PFSK-1 (cell line): Measurements from ENCODE around the gene SH3TC1.

Source experiments
- POLR2AphosphoS5 ChIP-seq: IDR thresholded peaks from 2 replicates; pipeline ENCODE4 v1.6.1; 2012; ENCODE audit warnings: low read depth, mild to moderate bottlenecking, control low read depth, low read length, moderate library complexity
- REST ChIP-seq, 2 experiments: IDR thresholded peaks; 2 replicates each; pipeline versions ENCODE4 v1.6.1 to v1.8.0; 2011 to 2012; ENCODE audit warnings: low read depth in 2 of 2, low read length in 2 of 2, control low read depth in 1 of 2, inconsistent platforms in 1 of 2, mild to moderate bottlenecking in 1 of 2, moderate library complexity in 1 of 2; ENCODE audit not compliant: insufficient read depth in 1 of 2
- SIN3A ChIP-seq: IDR thresholded peaks from 2 replicates; pipeline ENCODE4 v1.6.1; 2012; ENCODE audit warnings: mild to moderate bottlenecking, low read length, moderate library complexity, borderline replicate concordance; ENCODE audit not compliant: insufficient read depth
- TAF1 ChIP-seq: IDR thresholded peaks from 2 replicates; pipeline ENCODE4 v1.6.1; 2012; ENCODE audit warnings: low read length, control low read depth, borderline replicate concordance; ENCODE audit not compliant: insufficient read depth

DNA sequence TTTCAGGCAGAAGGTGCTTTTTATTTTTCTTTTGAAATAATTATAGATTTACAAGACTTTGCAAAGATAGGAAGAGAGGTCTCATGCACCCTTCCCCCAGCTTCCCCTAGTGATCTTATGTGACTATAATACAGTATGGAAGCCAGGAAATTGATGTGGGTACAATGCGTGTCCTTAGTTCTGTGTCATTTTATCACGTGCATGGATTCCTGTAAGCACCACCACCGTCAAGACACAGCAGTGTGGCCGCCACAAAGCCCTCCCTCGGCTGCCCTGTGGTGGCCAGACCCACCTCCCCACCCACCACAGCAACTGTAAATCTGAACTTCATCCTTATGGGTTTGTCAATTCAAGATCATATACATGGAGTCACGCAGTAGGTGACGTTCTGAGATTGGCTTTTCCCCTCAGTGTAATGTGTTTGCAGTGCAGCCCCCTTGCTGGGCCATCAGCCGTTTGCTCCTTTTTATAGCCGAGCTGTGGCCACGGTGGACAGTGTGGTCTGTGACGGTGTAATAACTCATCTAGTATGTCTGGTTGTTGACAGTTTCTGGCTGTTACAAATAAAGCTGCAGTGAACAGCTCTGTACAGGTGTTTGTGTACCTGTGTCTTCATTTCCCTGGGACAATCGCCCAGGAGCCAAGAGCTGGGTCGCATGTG lies 59.6 kb downstream of the SH3TC1 start:
- TF ChIP-seq SIN3A (no peak), TAF1 (no peak), REST (IDR thresholded peaks at IDR 0.05; ENCODE audit: insufficient read depth in 1 of 2, low read depth in 2 of 2, low read length in 2 of 2) (no peak), POLR2AphosphoS5 (no peak)
